Middle frontal gyrus (tissue), 1 donor: ENCODE results near the gene ARCN1.

Experiments used
- DNase-seq: peaks from one replicate; pipeline ENCODE4 v3.0.0-alpha.2; 2015; ENCODE audit warnings: low spot score; ENCODE audit errors: extremely low spot score

The ARCN1 gene

GRCh38 chr11:118635642-118636041 is 63.4 kb downstream of the ARCN1 start:
- no peak for DNase-seq

- DNase-seq = no peak
Measured at GRCh38 chr11:118636569-118637290, 64.5 kb downstream of the ARCN1 start.

- no peak for DNase-seq
Measured at GRCh38 chr11:118638726-118639125, 66.5 kb downstream of the ARCN1 start.

GRCh38 chr11:118639899-118640298 is 67.7 kb downstream of the ARCN1 start:
- DNase-seq = no peak

GRCh38 chr11:118640332-118641154 is 68.3 kb downstream of the ARCN1 start:
- no peak for DNase-seq

- no peak for DNase-seq
Measured at GRCh38 chr11:118641397-118642019, 69.3 kb downstream of the ARCN1 start.

- DNase-seq = no peak
Measured at GRCh38 chr11:118643142-118643994, 71.2 kb downstream of the ARCN1 start.

GRCh38 chr11:118643995-118644345 is 71.8 kb downstream of the ARCN1 start:
- DNase-seq = no peak

GRCh38 chr11:118644496-118644895 is 72.3 kb downstream of the ARCN1 start:
- DNase-seq = no peak

GRCh38 chr11:118645066-118645715 is 73.0 kb downstream of the ARCN1 start:
- DNase-seq = no peak

- DNase-seq = no peak
Measured at GRCh38 chr11:118646393-118646792, 74.2 kb downstream of the ARCN1 start.

GRCh38 chr11:118648291-118648690 is 76.1 kb downstream of the ARCN1 start:
- no peak for DNase-seq

- no peak for DNase-seq
Measured at GRCh38 chr11:118649941-118650340, 77.7 kb downstream of the ARCN1 start.

GRCh38 chr11:118650366-118650765 is 78.2 kb downstream of the ARCN1 start:
- no peak for DNase-seq

GRCh38 chr11:118651820-118652219 is 79.6 kb downstream of the ARCN1 start:
- DNase-seq = no peak
